ENCODE measurements around the gene ZNF385D. TPM values are rescaled to one million over a fixed set of nuclear protein-coding genes. Genes with fewer than 3 reads are reported as not detected.

Gene ZNF385D
- polyA plus RNA-seq, 1 of the 3 experiments (the other 2 are of a cell fraction): 1.8 TPM

- no peak for TF ChIP-seq EZH2phosphoT487 (IDR thresholded peaks at IDR 0.05; ENCODE audit: borderline replicate concordance, low read depth)
- TF ChIP-seq EP300 (IDR thresholded peaks at IDR 0.05; ENCODE audit: borderline replicate concordance in 1 of 2, low read depth in 1 of 2, low read length in 1 of 2): peak in 1 of 2 experiments; percentile 91; a peak in 3 of 4 replicates
- peak; percentile 30; the same call in 1 of the 2 replicates for TF ChIP-seq MAX (IDR thresholded peaks at IDR 0.05; ENCODE audit: low read depth)
- peak; percentile 61; the same call in 1 of the 2 replicates for TF ChIP-seq POLR2AphosphoS5 (IDR thresholded peaks at IDR 0.05; ENCODE audit: low read depth, low read length)
- TF ChIP-seq PBX3 (IDR thresholded peaks at IDR 0.05): peak; percentile 86
- 0 out of 2 replicates have a peak, but pooled peaks have one; percentile 58 for TF ChIP-seq ZBTB33 (IDR thresholded peaks at IDR 0.05; ENCODE audit: borderline replicate concordance, low read depth)
- no peak for TF ChIP-seq GATA2 (CRISPR knock-in tag; IDR thresholded peaks at IDR 0.05)
- TF ChIP-seq TEAD4 (IDR thresholded peaks at IDR 0.05; ENCODE audit: borderline replicate concordance, insufficient read depth): peak; percentile 87
- peak; percentile 90 for TF ChIP-seq NFIC (IDR thresholded peaks at IDR 0.05; ENCODE audit: borderline replicate concordance)
- TF ChIP-seq TAF1 (IDR thresholded peaks at IDR 0.05; ENCODE audit: borderline replicate concordance, low read depth, low read length): no peak
- TF ChIP-seq FOSL2 (IDR thresholded peaks at IDR 0.05; ENCODE audit: borderline replicate concordance, low read depth): peak; percentile 94
Measured at GRCh38 chr3:21718161-21718765, 32.7 kb downstream of the ZNF385D start (continued).

GRCh38 chr3:21715662-21716061 lies 35.3 kb downstream of the ZNF385D start:
- no peaks in the 10 kb centered on the region for H3K27me3 ChIP-seq (ENCODE audit: insufficient read depth)
- TF ChIP-seq RCOR1 (IDR thresholded peaks at IDR 0.05; ENCODE audit: low read length): no peak
- no peak for TF ChIP-seq REST (IDR thresholded peaks at IDR 0.05; ENCODE audit: low read depth, low read length)
- no peak for TF ChIP-seq GABPA (IDR thresholded peaks at IDR 0.05; ENCODE audit: low read depth)
- TF ChIP-seq USF2 (IDR thresholded peaks at IDR 0.05; ENCODE audit: borderline replicate concordance, low read depth, low read length): no peak
- no peak for TF ChIP-seq GATA2 (CRISPR knock-in tag; IDR thresholded peaks at IDR 0.05)
- TF ChIP-seq CHD2 (IDR thresholded peaks at IDR 0.05; ENCODE audit: low read length, partially characterized antibody): no peak
- no peak for TF ChIP-seq EZH2phosphoT487 (IDR thresholded peaks at IDR 0.05; ENCODE audit: borderline replicate concordance, low read depth)
- no peaks in the 10 kb centered on the region for H3K9me3 ChIP-seq
- H3K9ac ChIP-seq: no peak overlapping the region
- no peaks in the 10 kb centered on the region for H3K36me3 ChIP-seq (replicated peaks in 1 of 2; ENCODE audit: control insufficient read depth in 1 of 2, insufficient read depth in 2 of 2, low read length in 1 of 2)
- 57% methylated on average over 2 of the region's 2 CpGs for WGBS (ENCODE audit: low lambda C conversion rate)
- peaks cover 17% of the 10 kb centered on the region for H3F3A ChIP-seq (replicated peaks; ENCODE audit: insufficient read depth)
- H3K79me2 ChIP-seq (ENCODE audit: insufficient read depth): no peaks in the 10 kb centered on the region
- no peak for DNase-seq
- H3K9me2 ChIP-seq: no peaks in the 10 kb centered on the region
- no peak overlapping the region for H3K4me2 ChIP-seq
- no peak overlapping the region for H3K4me3 ChIP-seq (ENCODE audit: low read depth in 2 of 2, low read length in 1 of 2)
- no peaks in the 10 kb centered on the region for H4K20me1 ChIP-seq (ENCODE audit: insufficient read depth)
- no peak overlapping the region for H2AFZ ChIP-seq (ENCODE audit: low read depth)
- ChIA-PET CTCF (no interaction called here), POLR2A (no interaction called here)
- H3K27ac ChIP-seq (ENCODE audit: low read depth in 2 of 2, low read length in 1 of 2): no peak overlapping the region
- H3K4me1 ChIP-seq (ENCODE audit: control insufficient read depth in 1 of 2, insufficient read depth in 2 of 2, low read depth in 1 of 2, low read length in 1 of 2): peaks cover 0 to 10% of the 10 kb centered on the region in 2 experiments; a peak in 2 of 4 replicates

All from SK-N-SH (cell line).